Left renal cortex interstitium (tissue), 4 donors: ENCODE measurements around the gene SLC38A1. TPM values are rescaled to one million over a fixed set of nuclear protein-coding genes. Genes with fewer than 3 reads are reported as not detected.
"Not testable (repeated sequence)": the region's sequence is repeated elsewhere in the genome, so short reads cannot be mapped to it uniquely, and the experiment has no call there.

ENCODE experiments used
- DNase-seq, 4 donors: peaks; one replicate each; pipeline ENCODE4 v3.0.0-alpha.2; 2013; ENCODE audit warnings: low read depth in 4 of 4, low spot score in 2 of 4, missing footprints in 1 of 4
- polyA plus RNA-seq, 4 donors: library from polyadenylated mRNA; unstranded; fragments of 120-200 nt; gene quantifications; one replicate each; pipeline ENCODE4 v1.2.1, GENCODE V29; 2013; ENCODE audit not compliant: insufficient read length in 4 of 4

SLC38A1 gene
- 10 to 100 TPM; 55.3 to 67.1 (median 62.5) TPM for polyA plus RNA-seq

DNA sequence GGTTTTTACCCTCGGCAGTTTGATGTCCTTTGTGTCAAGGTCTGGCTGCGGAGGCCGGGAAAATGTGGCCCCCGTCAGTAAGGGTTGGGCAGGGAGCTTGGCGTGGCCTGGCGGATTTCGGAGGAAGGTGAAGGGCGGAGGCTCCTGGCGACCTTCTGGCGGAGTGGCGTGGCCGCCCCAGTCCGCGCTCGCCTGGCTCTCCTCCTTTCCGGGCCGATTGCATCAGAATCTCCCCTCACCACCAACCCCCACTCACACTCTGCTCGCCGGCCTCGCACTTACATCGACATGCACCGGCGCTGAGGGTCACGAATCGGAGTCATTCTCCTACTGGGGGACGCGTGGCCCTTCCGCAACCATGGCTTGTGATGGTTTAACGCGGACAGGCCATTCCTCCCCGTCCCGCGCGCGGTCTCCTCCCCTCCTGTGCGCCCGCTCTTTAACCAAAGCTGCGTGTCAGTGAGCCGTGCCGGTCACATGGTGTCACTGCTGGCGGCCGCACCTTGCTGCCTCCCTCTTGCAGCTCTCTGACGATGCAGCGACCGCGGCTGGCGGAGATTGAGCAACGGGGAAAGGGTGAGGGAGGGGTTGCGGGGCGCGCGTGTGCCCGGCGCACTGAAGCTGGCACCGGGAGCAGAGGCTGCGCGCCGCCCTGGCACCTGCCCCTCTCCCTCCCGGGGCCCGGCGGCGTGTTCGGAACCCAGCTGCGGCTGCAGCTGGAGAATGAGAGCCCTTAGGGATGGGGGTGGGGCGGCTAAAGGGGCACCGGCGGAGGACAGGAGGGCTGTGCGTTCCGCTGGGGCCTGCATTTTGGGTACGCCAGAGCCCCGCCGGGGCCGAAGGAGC is at the start of gene SLC38A1:
SLC38A1 (minus strand) TSS at position 461 of the 846 bp plus-strand sequence. CDS start 29,243 bp downstream, outside the sequence.
- DNase-seq = peak in 2 of 4 donors; percentile 60 to 65

DNA sequence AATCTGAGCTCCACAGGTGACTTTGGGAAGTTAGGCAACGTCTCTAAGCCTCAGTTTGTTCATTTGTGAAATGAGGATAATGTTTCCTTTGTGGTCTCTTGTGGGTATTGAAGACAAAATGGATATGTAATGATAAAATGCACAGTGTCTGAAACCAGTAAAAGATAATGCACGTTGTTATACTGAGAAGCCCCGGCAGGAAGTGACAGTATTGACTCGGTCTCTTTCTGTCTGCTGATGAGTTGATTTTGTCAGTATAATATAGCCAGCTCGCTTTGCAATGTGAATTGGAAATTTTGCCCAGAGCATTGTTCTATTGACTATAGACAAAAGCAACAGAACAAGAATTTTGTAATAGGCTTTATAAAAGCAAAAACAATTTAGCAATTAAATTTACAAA is 49.2 kb upstream of the SLC38A1 start:
- no peak for DNase-seq

DNA sequence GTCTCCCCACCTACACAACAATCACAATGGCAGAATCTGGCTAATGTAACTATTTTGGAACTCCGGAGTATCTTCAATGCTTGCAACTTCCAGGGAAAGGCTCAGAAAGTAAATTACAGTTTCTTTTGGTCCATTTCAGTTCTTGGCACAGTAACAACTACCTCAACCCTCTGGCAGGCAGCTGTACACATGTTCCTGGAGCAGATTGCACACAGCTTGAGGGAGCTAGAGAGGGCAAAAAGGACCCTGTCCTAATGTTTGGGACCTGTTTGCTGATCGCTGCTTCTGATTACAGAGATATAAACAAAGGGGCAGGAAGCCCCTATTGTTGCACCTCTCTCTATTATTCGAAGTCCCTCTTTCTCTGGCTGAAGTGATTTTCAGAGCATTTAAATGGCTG is 35.2 kb upstream of the SLC38A1 start:
- DNase-seq = no peak

DNA sequence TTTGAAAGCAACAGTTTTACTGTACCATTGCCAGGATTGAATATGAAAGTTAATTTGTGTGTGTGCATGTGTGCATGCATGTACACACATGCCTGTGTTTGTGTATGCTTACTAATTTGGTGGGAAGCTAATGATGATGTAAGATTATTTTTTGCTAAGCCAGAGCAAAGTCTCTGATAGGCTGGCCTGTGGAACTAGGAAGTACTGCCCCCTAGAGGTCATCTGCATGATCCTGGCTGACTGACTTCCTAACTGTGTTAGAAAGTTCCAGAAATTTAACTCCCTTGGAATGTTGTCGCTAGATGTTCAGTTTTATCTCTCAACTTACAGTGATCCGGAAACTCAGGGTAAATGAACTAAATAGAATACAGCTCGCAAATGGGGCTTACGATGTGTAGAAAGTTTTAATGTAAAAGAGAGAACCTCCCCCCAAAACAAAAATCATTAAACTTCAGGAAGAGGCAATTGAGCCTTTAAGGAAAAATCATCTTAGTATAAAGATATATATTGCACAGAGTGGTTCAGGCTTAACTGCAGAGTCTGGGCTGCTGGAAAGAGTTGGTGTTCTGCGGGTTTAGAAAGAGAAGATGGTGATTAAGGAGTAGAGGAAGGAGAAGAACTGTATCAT is 34.3 kb upstream of the SLC38A1 start:
- DNase-seq = no peak

DNA sequence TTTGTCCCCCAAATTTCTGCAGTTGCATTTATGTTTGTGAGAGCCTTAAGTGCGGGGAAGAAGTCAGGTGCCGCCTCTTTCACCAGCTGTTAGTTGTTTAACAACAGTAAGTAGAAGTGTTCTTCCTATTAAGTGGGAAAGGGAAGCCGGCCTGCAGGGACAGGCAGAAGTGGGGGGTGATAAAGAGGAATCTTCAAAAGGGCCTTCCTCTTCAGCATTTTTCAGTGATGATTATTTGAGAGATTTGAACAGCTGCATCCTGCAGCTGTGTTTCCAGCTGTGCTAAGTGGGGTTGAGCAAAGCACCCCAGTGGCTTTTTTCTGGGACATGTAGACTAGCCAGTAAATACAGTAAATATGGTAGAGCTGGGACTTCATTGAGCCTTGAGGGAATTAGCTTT is 32.1 kb upstream of the SLC38A1 start:
- DNase-seq = no peak

DNA sequence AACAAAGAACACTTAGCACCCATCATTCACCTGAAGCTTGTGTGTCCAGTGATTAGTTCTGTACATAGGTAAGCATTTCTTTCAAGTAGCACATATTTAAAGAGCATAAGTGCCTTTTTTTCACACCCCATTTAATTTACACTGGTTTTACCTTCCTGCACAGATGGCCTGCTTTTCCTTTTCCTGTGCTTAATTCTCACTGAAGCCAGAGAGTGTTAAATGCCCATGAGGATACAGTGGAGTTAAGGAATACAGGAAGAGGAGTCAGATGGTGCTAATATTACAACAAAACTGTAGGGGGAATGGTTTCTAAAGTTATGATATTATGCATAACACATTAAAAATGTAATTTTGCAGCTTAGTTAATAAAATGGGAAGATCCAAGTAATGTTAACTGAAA is 31.0 kb upstream of the SLC38A1 start:
- DNase-seq = no peak

DNA sequence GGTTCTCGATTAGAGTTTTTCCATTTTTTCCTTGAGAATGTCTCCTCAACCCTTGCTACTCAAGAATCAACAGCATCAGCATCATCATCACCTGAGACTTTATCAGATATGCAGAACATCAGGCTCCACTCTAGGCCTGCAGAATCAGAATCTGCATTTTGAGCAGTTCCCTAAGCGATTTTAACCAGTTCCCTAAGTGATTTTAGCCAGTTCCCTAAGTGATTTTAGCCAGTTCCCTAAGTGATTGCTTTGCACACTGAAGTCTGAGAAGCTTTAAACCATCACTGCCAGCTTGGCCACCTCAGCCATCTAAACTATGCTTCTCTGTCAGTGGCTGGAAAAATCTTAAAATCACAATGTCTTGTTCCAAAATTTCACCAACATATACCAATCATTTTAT is 29.4 kb upstream of the SLC38A1 start:
- DNase-seq = no peak

DNA sequence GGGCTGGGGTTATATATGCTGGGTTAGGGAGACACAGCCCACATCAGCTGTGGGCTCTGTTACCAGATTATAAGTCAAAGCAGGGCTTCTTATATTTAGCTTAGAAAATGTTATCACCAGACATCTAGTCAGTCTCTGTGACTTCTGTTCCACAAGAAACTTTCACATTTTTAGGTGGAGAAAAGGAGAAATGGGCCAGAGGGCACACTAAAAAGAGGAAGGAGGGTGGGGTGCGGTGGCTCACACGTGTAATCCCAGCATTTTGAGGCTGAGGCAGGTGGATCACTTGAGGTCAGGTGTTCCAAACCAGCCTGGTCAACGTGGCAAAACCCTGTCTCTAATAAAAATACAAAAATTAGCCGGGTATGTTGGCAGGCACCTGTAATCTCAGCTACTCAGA is 28.0 kb upstream of the SLC38A1 start:
- DNase-seq = no peak

DNA sequence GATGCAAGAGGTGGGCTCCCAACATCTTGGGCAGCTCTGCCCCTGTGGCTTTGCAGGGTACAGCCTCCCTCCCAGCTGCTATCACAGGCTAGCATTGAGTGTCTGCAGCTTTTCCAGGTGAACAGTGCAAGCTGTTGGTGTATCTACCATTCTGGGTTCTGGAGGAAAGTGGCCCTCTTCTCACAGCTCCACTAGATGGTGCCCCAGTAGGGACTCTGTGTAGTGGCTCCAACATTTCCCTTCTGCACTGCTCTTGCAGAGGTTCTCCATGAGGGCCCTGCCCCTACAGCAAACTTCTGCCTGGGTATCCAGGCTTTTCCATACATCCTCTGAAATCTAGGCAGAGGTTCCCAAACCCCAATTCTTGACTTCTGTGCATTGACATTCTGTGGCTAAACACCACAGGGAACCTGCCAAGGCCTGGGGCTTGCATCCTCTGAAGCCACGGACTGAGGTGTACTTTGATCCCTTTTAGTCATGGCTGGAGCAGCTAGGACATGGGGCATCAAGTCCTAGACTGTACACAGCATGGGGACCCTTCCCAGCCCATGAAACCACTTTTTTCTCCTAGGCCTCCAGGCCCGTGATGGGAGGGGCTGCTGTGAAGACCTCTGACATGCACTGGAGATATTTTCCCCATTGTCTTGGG is 24.0 kb upstream of the SLC38A1 start:
- no peak for DNase-seq

DNA sequence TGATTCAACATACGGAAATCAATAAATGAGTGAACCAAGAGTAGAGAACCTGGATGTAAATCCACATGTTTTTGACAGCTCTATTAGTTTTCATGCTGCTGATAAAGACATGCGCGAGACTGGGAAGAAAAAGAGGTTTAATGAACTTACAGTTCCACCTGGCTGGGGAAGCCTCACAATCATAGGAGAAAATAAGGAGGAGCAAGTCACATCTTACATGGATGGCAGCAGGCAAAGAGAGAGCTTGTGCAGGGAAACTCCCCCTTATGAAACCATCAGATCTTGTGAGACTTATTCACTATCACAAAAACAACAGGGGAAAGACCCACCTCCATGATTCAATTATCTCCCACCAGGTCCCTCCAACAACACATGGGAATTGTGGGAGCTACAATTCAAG is 23.1 kb upstream of the SLC38A1 start:
- not testable (repeated sequence) for DNase-seq

DNA sequence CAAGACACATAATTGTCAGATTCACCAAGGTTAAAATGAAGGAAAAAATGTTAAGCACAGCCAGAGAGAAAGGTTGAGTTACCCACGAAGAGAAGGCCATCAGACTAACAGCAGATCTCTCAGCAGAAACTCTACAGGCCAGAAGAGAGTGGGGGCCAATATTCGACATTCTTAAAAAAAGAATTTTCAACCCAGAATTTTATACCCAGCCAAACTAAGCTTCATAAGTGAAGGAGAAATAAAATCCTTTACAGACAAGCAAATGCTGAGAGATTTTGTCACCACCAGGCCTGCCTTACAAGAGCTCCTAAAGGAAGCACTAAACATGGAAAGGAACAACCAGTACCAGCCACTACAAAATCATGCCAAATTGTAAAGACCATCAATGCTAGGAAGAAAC is 16.3 kb upstream of the SLC38A1 start:
- DNase-seq = not testable (repeated sequence)

DNA sequence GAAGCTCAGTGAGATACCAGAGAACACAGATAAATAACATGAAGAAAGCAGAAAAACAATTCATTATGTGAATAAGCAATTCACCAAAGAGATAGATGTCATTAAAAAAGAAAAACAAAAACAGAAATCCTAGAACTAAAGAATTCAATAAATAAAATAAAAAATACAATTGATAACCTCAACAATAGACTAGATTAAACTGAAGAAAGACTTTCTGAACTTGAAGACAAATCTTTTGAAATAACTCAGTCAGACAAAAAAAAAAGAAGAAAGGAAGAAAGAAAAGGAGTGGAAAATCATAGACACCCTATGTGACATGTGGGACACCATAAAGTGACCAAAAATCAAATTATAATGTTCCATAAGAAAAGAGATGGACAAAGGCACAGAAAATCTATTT is 14.0 kb upstream of the SLC38A1 start:
- DNase-seq = no peak

DNA sequence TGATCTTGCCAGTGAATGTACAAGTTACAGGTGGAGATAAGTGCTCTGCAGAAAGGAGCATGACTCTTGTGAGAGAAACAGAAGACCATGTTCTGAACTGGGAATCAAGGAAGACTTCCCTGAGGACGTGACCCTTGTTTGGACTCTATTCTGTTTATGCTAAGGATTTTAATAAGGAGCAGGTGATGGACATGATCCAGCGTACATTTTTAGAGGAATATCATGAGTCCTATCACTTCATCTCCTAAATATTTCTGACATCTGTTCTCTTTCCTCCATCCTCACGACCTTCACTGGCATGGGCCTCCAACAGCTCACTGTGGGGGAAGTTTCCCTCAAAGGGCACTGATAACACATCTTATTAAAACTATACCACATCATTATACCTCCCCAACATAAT is 7.9 kb upstream of the SLC38A1 start:
- no peak for DNase-seq

DNA sequence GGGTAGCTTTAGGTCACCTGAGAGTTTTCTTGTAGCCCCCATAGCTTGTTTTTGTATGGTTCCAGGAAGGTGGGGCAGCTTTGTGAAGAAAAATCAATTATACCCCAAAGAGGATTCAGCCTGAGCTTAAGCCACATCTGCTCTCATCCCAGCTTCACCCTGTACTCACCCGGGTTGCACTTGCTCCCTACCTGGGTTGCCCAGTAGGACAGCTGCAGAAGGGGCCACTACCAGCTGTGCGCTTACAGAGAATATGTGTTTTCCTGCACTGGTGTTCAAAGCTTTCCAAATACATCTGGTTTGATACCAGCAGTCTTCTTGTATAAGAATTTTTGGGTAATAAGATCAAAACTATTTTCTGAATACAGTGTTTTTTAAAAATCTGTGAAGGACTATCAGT is 3.0 kb upstream of the SLC38A1 start:
- no peak for DNase-seq

DNA sequence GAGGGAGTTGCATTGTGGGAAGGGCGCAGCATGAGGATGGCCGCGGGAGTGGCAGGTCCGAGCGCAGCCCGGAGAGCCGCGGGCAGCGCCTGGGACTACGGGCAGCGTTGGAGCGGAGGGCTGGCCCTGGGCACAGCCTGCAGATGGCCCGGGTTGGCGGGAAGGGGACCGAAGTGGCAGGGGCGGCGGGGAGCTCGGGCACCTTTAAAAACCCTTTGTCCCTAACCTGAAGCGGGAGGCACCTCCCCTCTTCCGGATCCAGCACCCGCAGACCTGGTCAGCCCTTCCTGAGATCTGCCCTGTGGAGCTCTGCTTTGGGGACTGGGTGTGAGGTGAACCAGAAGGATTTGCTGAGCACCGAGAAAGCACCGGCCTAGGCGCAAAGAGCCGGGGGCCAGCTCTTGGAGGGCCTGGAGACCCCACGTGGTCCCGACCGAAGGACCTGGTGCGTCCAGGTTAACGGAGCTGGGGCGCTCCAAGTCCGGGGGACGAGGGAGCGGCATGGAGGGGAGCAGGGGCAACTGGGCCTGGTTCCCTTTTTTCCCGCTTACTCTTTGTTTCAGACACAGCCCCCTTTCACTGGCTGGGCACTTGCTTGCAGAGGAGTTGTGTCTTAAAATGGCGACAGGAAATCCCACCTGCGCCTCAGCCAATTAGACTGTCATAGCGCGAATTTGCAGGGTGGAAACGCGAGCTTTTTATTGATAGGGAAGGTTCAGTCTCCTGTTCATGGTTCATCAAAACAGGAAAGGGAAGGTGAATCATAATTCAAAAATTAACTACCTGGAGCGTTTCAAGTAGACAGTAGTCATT is 792 bp upstream of the SLC38A1 start:
- no peak for DNase-seq

DNA sequence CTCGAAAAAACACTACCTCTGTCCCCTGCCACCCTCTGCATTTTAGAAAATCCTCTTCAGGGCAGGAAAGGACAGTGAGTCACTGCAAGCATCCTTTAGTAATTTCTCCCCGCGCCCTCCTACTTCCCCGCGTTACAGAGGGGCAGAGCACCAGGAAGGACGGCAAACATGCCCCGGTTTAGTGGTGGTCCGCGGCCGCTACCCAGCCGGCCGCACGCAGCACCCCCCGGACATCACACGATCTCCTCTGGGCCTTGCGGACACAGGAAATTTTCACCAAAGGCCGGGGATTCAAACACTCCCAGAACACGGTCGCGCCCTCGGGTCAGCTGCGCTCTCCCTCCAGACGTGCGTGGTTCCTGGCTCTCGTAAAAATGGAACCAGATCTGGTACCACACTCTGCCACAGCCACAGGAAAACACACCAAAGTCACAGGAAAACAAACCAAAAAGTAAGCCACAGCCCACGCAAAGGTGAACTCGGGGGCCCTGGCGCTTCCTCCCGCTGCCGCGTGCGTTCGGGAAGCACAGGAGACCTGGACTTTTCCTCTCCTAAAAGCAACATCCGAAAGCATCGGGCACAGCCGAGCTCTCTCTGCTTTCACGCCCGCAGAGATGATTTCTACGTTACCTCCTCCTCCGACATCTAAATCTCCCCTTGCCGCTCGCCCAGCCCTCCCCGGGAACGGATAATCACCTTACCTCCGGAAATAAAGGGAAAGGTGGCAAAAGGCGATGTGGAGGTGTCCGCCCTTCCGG is 839 bp downstream of the SLC38A1 start:
- peak in 1 of 4 donors; percentile 62 for DNase-seq

DNA sequence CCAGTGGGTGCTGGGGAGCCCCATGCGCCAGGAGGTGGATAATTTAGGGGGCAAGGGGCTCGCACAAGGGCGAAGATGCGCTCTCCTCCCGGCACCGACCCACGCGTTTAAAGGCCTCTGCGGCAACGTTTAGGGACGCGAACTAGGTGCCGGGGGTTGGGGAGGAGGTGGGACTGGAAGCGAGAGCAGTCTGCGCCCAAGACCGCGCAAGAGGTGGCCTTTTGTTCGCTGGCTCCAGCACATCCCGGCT is 1.3 kb downstream of the SLC38A1 start:
- DNase-seq = peak in 1 of 4 donors; percentile 66

DNA sequence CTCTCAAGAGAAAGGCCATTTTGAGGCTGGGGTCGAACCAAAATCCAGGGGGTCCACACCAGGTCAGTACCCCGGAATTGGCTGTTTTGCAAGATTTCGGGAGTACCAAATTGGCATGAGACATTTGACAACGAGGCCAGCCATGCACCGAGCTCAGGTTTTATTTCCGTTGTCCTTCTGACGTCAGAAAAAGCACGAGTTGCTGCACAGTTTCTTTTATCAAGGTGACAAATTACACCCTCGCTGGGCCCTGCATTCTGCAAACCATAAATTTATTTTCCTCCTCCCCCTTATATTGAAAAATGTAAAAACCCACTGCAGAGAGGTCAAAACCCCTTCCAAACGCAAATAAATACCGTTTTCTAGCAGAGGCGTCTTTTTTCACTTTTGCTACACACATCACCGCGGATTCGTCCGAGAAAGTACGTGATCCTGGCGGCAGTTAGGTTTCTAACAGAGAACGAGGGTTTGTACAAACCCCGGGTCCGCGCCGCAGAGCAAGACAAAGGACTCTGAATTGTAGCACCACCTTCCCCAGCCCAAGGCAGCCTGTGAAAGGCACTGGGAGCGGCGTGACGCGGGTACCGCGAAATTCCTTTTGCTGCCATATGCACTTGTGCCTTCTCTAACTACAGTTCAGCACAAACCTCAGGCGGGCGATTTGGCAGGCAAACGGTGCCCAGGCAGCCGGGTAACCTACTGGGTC is 1.8 kb downstream of the SLC38A1 start:
- DNase-seq = peak in 1 of 4 donors; percentile 64

DNA sequence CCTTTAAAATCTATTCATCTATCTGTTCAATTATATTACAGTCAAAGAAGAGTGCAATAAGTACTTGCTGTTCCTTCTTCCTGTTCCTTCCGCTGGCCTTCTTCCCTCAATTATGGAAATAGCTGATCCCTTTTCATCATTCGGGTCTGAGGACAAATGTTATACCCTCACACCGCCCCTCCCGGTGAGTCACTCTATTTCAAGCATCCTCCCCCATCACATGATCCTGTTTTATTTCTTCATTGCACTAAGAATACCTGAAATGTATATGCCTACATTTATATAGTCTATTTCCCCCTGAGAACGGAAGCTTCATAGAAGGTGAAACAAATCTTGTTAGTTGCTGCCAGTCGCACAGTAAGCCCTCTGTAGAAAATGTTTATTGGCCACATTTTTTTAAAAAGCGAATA is 2.5 kb downstream of the SLC38A1 start:
- no peak for DNase-seq

DNA sequence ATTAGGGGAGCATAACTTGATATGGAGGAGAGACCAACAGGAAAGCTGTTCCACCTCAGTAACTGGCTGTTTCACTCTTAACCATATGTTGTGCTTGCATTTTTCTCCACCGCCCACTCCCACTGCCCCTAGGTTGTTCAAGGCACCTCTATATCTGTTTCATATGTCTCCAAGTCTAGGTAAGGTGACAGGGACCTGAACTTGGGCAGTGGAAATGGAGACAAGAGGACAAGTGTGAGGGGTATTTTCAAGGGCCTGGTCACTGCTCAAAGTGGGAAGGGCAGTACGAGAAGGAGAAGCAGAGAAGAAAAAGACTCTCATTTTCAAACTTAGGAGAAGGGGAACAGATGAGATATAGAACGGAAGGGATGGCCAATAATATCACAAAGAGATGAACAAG is 3.1 kb downstream of the SLC38A1 start:
- no peak for DNase-seq
